ENCODE data around the gene CHST11.

DNA sequence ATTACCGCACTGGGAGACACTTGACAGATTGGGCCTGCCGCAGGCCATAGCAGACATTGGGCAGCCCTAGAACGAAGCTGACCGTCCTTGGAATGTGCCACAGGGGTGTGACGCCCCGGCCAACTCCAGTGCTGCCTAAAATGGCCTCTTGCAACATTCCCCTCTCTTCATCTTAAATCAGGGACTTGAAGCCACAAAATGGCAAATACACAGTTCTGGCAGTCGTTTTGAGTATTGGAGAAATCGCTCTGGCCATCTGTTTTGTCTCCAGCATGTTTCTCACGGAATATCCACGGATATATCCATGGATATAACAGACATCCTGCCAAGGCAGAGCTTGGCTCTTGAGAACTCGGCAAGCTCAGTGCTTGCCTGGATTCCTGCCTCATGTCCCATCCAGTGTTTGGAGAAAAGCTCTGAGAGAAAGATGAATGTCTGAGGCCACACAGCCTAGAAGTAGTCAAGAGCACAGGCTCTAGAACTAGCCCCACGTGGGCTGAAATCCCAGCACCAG is 158.4 kb downstream of the CHST11 start:
- TF ChIP-seq EZH2 (IDR thresholded peaks at IDR 0.05; ENCODE audit: borderline replicate concordance, low read depth, low read length, poor library complexity, severe bottlenecking) (no peak), CTCF (conservative IDR thresholded peaks at IDR 0.05; ENCODE audit: low read depth, low read length) (no peak)

Data from A673 (cell line).